Tibial nerve (tissue), 4 donors: ENCODE data around the gene SMU1. TPM values are rescaled to one million over a fixed set of nuclear protein-coding genes. Genes with fewer than 3 reads are reported as not detected.

Source experiments
- DNase-seq, 2 donors: peaks; one replicate each; pipeline ENCODE4 v3.0.0-alpha.2; 2019; ENCODE audit warnings: low spot score in 2 of 2
- H3K27ac ChIP-seq, 4 donors: fragments of 200-600 bp; sonication (generic) in 3 of 4; one replicate each; pipeline ENCODE4 v1.5.1; 2017 to 2019; ENCODE audit warnings: mild to moderate bottlenecking in 1 of 4
- H3K27me3 ChIP-seq, 2 donors: fragments of 200-600 bp; sonication (generic) in 1 of 2; one replicate each; pipeline versions ENCODE4 v1.5.1 to v1.6.0; 2017 to 2019
- H3K36me3 ChIP-seq, 3 donors: fragments of 200-600 bp; sonication (generic); one replicate each; pipeline ENCODE4 v1.5.1; 2018 to 2019
- H3K4me1 ChIP-seq, 4 donors: fragments of 200-600 bp; sonication (generic) in 3 of 4; one replicate each; pipeline ENCODE4 v1.5.1; 2017 to 2019
- H3K4me3 ChIP-seq, 4 donors: fragments of 200-600 bp; sonication (generic) in 3 of 4; one replicate each; pipeline ENCODE4 v1.5.1; 2017 to 2019; ENCODE audit warnings: mild to moderate bottlenecking in 1 of 4, moderate library complexity in 1 of 4
- H3K9me3 ChIP-seq, 4 donors: fragments of 200-600 bp; sonication (generic) in 3 of 4; one replicate each; pipeline ENCODE4 v1.5.1; 2017 to 2019
- CTCF ChIP-seq, 5 experiments: fragments of 200-600 bp in 3 of 5; fragments of 450-650 bp in 2 of 5; sonication (generic) in 3 of 5; IDR thresholded peaks; one replicate each; pipeline ENCODE4 v1.5.1; 2016 to 2019; ENCODE audit warnings: antibody characterized with exemption in 5 of 5, mild to moderate bottlenecking in 3 of 5, moderate library complexity in 2 of 5
- EP300 ChIP-seq, 2 donors: sonication (generic); formaldehyde crosslinking; IDR thresholded peaks; one replicate each; pipeline ENCODE4 v1.6.1; 2017; ENCODE audit warnings: antibody characterized with exemption in 2 of 2, mild to moderate bottlenecking in 1 of 2
- POLR2A ChIP-seq, 2 donors: fragments of 450-650 bp; IDR thresholded peaks; one replicate each; pipeline ENCODE4 v1.6.1; 2017; ENCODE audit warnings: antibody characterized with exemption in 2 of 2, mild to moderate bottlenecking in 2 of 2, moderate library complexity in 2 of 2
- WGBS, 2 donors: methylation state at CpG; one replicate each; pipeline ENCODE4 v1.1.5; 2018; 5-methylcytosine and 5-hydroxymethylcytosine counted together
- total RNA-seq, 4 donors: library from RNA; depleted of rRNA; stranded (reverse); fragments of >200 nt; gene quantifications; one replicate each; pipeline ENCODE4 v1.1.0, GENCODE V29; 2016

SMU1 gene
- total RNA-seq, 4 donors from 2014 or later = 15.1 to 19.9 (median 16.8) TPM

GRCh38 chr9:33109097-33109496 lies 32.6 kb upstream of the SMU1 start:
- Histone ChIP-seq H3K4me3 (no peak overlapping the region), H3K9me3 (no peaks in the 10 kb centered on the region), H3K27me3 (no peaks in the 10 kb centered on the region), H3K4me1 (peaks cover 0 to 18% (median 7%) of the 10 kb centered on the region in 4 donors), H3K36me3 (peaks cover 0 to 45% (median 13%) of the 10 kb centered on the region in 3 donors), H3K27ac (no peak overlapping the region)
- 70 to 74% methylated on average over 3 of the region's 3 CpGs for WGBS, 2 donors
- no peak for DNase-seq
- no peak for TF ChIP-seq POLR2A (IDR thresholded peaks at IDR 0.05)
- TF ChIP-seq EP300 (IDR thresholded peaks at IDR 0.05) = no peak
- TF ChIP-seq CTCF (IDR thresholded peaks at IDR 0.05) = no peak

GRCh38 chr9:33108472-33108871 lies 32.0 kb upstream of the SMU1 start:
- TF ChIP-seq POLR2A (IDR thresholded peaks at IDR 0.05) (no peak), CTCF (IDR thresholded peaks at IDR 0.05) (no peak), EP300 (IDR thresholded peaks at IDR 0.05) (no peak)
- Histone ChIP-seq H3K4me3 (no peak overlapping the region), H3K27me3 (no peaks in the 10 kb centered on the region), H3K27ac (no peak overlapping the region), H3K4me1 (peaks cover 0 to 22% (median 7%) of the 10 kb centered on the region in 4 donors), H3K9me3 (no peaks in the 10 kb centered on the region), H3K36me3 (peaks cover 0 to 39% (median 6%) of the 10 kb centered on the region in 3 donors)
- 90 to 96% methylated on average over 3 of the region's 3 CpGs for WGBS, 2 donors
- no peak for DNase-seq

GRCh38 chr9:33107762-33108161 lies 31.3 kb upstream of the SMU1 start:
- Histone ChIP-seq H3K9me3 (no peaks in the 10 kb centered on the region), H3K27me3 (no peaks in the 10 kb centered on the region), H3K27ac (peak overlapping the region; percentile 36 to 73 (median 56)), H3K36me3 (peaks cover 0 to 32% (median 3%) of the 10 kb centered on the region in 3 donors), H3K4me1 (peaks cover 0 to 26% (median 7%) of the 10 kb centered on the region in 4 donors), H3K4me3 (no peak overlapping the region)
- TF ChIP-seq POLR2A (IDR thresholded peaks at IDR 0.05) (no peak), EP300 (IDR thresholded peaks at IDR 0.05) (no peak), CTCF (IDR thresholded peaks at IDR 0.05) (no peak)
- no peak for DNase-seq
- WGBS, 2 donors = 62 to 65% methylated on average over 5 of the region's 5 CpGs

- TF ChIP-seq POLR2A (IDR thresholded peaks at IDR 0.05) (no peak), EP300 (IDR thresholded peaks at IDR 0.05) (no peak)
- H3K36me3 ChIP-seq = peaks cover 0 to 24% (median under 1%) of the 10 kb centered on the region in 3 donors
- WGBS, 2 donors = 51% methylated on average over 10 of the region's 10 CpGs
- no peak for DNase-seq
- no peak overlapping the region for H3K4me3 ChIP-seq
- H3K4me1 ChIP-seq = peaks cover 0 to 26% (median 7%) of the 10 kb centered on the region in 4 donors
- no peaks in the 10 kb centered on the region for H3K9me3 ChIP-seq
- H3K27me3 ChIP-seq = no peaks in the 10 kb centered on the region
- H3K27ac ChIP-seq = peak overlapping the region; percentile 36 to 73 (median 56)
Observed at GRCh38 chr9:33106827-33107621, 30.6 kb upstream of the SMU1 start.

- WGBS, 2 donors = 72 to 82% methylated on average over 4 of the region's 4 CpGs
- no peak for DNase-seq
- Histone ChIP-seq H3K27ac (peak overlapping the region in 2 of 4 donors; percentile 60 to 73), H3K4me3 (no peak overlapping the region), H3K36me3 (peaks cover 0 to 18% (median 0%) of the 10 kb centered on the region in 3 donors), H3K9me3 (no peaks in the 10 kb centered on the region), H3K27me3 (no peaks in the 10 kb centered on the region), H3K4me1 (peaks cover 0 to 26% (median 7%) of the 10 kb centered on the region in 4 donors)
- TF ChIP-seq POLR2A (IDR thresholded peaks at IDR 0.05) = no peak
- no peak for TF ChIP-seq CTCF (IDR thresholded peaks at IDR 0.05)
- no peak for TF ChIP-seq EP300 (IDR thresholded peaks at IDR 0.05)
Observed at GRCh38 chr9:33106372-33106771, 29.9 kb upstream of the SMU1 start.
